ENCODE measurements around the gene GPR139.

The GPR139 gene

GRCh38 chr16:20104563-20105183 is 31.0 kb upstream of the GPR139 start:
- Histone ChIP-seq H3K4ac (ENCODE audit: low read depth, low read length) (no peak overlapping the region), H3K79me1 (ENCODE audit: low read length) (no peaks in the 10 kb centered on the region), H2BK5ac (ENCODE audit: low read length) (no peak overlapping the region), H3K18ac (ENCODE audit: low read length) (no peak overlapping the region), H3K56ac (ENCODE audit: low read length) (no peak overlapping the region), H4K8ac (ENCODE audit: low read depth, low read length) (no peak overlapping the region), H3K27ac (ENCODE audit: low read depth, low read length) (no peak overlapping the region), H3K9ac (ENCODE audit: low read length) (no peak overlapping the region), H3K36me3 (ENCODE audit: control insufficient read depth, insufficient read depth, low read length) (no peaks in the 10 kb centered on the region), H3K23ac (ENCODE audit: low read length) (no peak overlapping the region), H2BK15ac (replicated peaks; ENCODE audit: low read depth) (no peak overlapping the region), H2BK120ac (ENCODE audit: low read depth, low read length) (no peak overlapping the region), H3K27me3 (ENCODE audit: insufficient read depth, low read length, poor library complexity) (no peaks in the 10 kb centered on the region), H3K4me2 (ENCODE audit: low read length) (no peak overlapping the region), H4K5ac (ENCODE audit: low read length) (no peak overlapping the region), H2AK5ac (ENCODE audit: low read length) (no peak overlapping the region), H3K4me1 (ENCODE audit: control insufficient read depth, low read depth, low read length) (no peaks in the 10 kb centered on the region), H3K4me3 (ENCODE audit: low read length) (no peak overlapping the region), H3K79me2 (ENCODE audit: control insufficient read depth, insufficient read depth, low read length) (no peaks in the 10 kb centered on the region)
- DNase-seq = no peak
- no CpG with 5 or more reads among the region's 4 CpGs for WGBS (ENCODE audit: extremely low coverage, insufficient coverage, low lambda C conversion rate)

GRCh38 chr16:20102521-20102920 is 28.8 kb upstream of the GPR139 start:
- 72% methylated on average over 1 of the region's 1 CpG for WGBS (ENCODE audit: extremely low coverage, insufficient coverage, low lambda C conversion rate)

GRCh38 chr16:20102021-20102420 is 28.3 kb upstream of the GPR139 start:
- no peak overlapping the region for H3K18ac ChIP-seq (ENCODE audit: low read length)
- no peak overlapping the region for H3K4ac ChIP-seq (ENCODE audit: low read depth, low read length)
- H4K5ac ChIP-seq (ENCODE audit: low read length) = no peak overlapping the region
- no peaks in the 10 kb centered on the region for H3K27me3 ChIP-seq (ENCODE audit: insufficient read depth, low read length, poor library complexity)
- H2BK5ac ChIP-seq (ENCODE audit: low read length) = no peak overlapping the region
- no peaks in the 10 kb centered on the region for H3K79me1 ChIP-seq (ENCODE audit: low read length)
- no peak overlapping the region for H3K4me3 ChIP-seq (ENCODE audit: low read length)
- no peak overlapping the region for H2AK5ac ChIP-seq (ENCODE audit: low read length)
- H3K9ac ChIP-seq (ENCODE audit: low read length) = no peak overlapping the region
- no peak overlapping the region for H2BK120ac ChIP-seq (ENCODE audit: low read depth, low read length)
- no peak overlapping the region for H3K56ac ChIP-seq (ENCODE audit: low read length)
- H3K23ac ChIP-seq (ENCODE audit: low read length) = no peak overlapping the region
- H3K4me1 ChIP-seq (ENCODE audit: control insufficient read depth, low read depth, low read length) = no peaks in the 10 kb centered on the region
- H3K27ac ChIP-seq (ENCODE audit: low read depth, low read length) = no peak overlapping the region
- no peaks in the 10 kb centered on the region for H3K36me3 ChIP-seq (ENCODE audit: control insufficient read depth, insufficient read depth, low read length)
- H2BK15ac ChIP-seq (replicated peaks; ENCODE audit: low read depth) = no peak overlapping the region
- no peak for DNase-seq
- no CpG with 5 or more reads among the region's 2 CpGs for whole genome bisulfite sequencing (ENCODE audit: extremely low coverage, insufficient coverage, low lambda C conversion rate)
- H3K4me2 ChIP-seq (ENCODE audit: low read length) = no peak overlapping the region
- H4K8ac ChIP-seq (ENCODE audit: low read depth, low read length) = no peak overlapping the region
- H3K79me2 ChIP-seq (ENCODE audit: control insufficient read depth, insufficient read depth, low read length) = no peaks in the 10 kb centered on the region

More at GRCh38 chr16:20102521-20102920, 28.8 kb upstream of the GPR139 start:
- Histone ChIP-seq H3K18ac (ENCODE audit: low read length) (no peak overlapping the region), H4K8ac (ENCODE audit: low read depth, low read length) (no peak overlapping the region), H3K4me2 (ENCODE audit: low read length) (no peak overlapping the region), H3K4ac (ENCODE audit: low read depth, low read length) (no peak overlapping the region), H3K27ac (ENCODE audit: low read depth, low read length) (no peak overlapping the region), H3K4me1 (ENCODE audit: control insufficient read depth, low read depth, low read length) (no peaks in the 10 kb centered on the region), H2BK15ac (replicated peaks; ENCODE audit: low read depth) (no peak overlapping the region), H3K79me1 (ENCODE audit: low read length) (no peaks in the 10 kb centered on the region), H2AK5ac (ENCODE audit: low read length) (no peak overlapping the region), H3K4me3 (ENCODE audit: low read length) (no peak overlapping the region), H3K79me2 (ENCODE audit: control insufficient read depth, insufficient read depth, low read length) (no peaks in the 10 kb centered on the region), H3K9ac (ENCODE audit: low read length) (no peak overlapping the region), H2BK120ac (ENCODE audit: low read depth, low read length) (no peak overlapping the region), H4K5ac (ENCODE audit: low read length) (no peak overlapping the region), H2BK5ac (ENCODE audit: low read length) (no peak overlapping the region), H3K27me3 (ENCODE audit: insufficient read depth, low read length, poor library complexity) (no peaks in the 10 kb centered on the region), H3K56ac (ENCODE audit: low read length) (no peak overlapping the region), H3K36me3 (ENCODE audit: control insufficient read depth, insufficient read depth, low read length) (no peaks in the 10 kb centered on the region), H3K23ac (ENCODE audit: low read length) (no peak overlapping the region)
- DNase-seq = no peak

GRCh38 chr16:20099375-20099774 is 25.7 kb upstream of the GPR139 start:
- no peak overlapping the region for H3K4ac ChIP-seq (ENCODE audit: low read depth, low read length)
- no CpG with 5 or more reads among the region's 4 CpGs for WGBS (ENCODE audit: extremely low coverage, insufficient coverage, low lambda C conversion rate)
- DNase-seq = no peak
- no peak overlapping the region for H3K23ac ChIP-seq (ENCODE audit: low read length)
- no peaks in the 10 kb centered on the region for H3K79me2 ChIP-seq (ENCODE audit: control insufficient read depth, insufficient read depth, low read length)
- no peak overlapping the region for H3K27ac ChIP-seq (ENCODE audit: low read depth, low read length)
- H3K56ac ChIP-seq (ENCODE audit: low read length) = no peak overlapping the region
- H3K9ac ChIP-seq (ENCODE audit: low read length) = no peak overlapping the region
- H3K36me3 ChIP-seq (ENCODE audit: control insufficient read depth, insufficient read depth, low read length) = no peaks in the 10 kb centered on the region
- H3K79me1 ChIP-seq (ENCODE audit: low read length) = no peaks in the 10 kb centered on the region
- no peak overlapping the region for H2BK120ac ChIP-seq (ENCODE audit: low read depth, low read length)
- no peak overlapping the region for H2BK5ac ChIP-seq (ENCODE audit: low read length)
- no peak overlapping the region for H4K5ac ChIP-seq (ENCODE audit: low read length)
- H3K4me1 ChIP-seq (ENCODE audit: control insufficient read depth, low read depth, low read length) = no peaks in the 10 kb centered on the region
- no peak overlapping the region for H2BK15ac ChIP-seq (replicated peaks; ENCODE audit: low read depth)
- H3K27me3 ChIP-seq (ENCODE audit: insufficient read depth, low read length, poor library complexity) = no peaks in the 10 kb centered on the region
- no peak overlapping the region for H2AK5ac ChIP-seq (ENCODE audit: low read length)
- H3K18ac ChIP-seq (ENCODE audit: low read length) = no peak overlapping the region
- no peak overlapping the region for H3K4me2 ChIP-seq (ENCODE audit: low read length)
- no peak overlapping the region for H4K8ac ChIP-seq (ENCODE audit: low read depth, low read length)
- no peak overlapping the region for H3K4me3 ChIP-seq (ENCODE audit: low read length)

- Histone ChIP-seq H3K27ac (ENCODE audit: low read depth, low read length) (no peak overlapping the region), H3K4me1 (ENCODE audit: control insufficient read depth, low read depth, low read length) (no peaks in the 10 kb centered on the region), H4K5ac (ENCODE audit: low read length) (no peak overlapping the region), H3K23ac (ENCODE audit: low read length) (no peak overlapping the region), H4K8ac (ENCODE audit: low read depth, low read length) (no peak overlapping the region), H3K4me3 (ENCODE audit: low read length) (no peak overlapping the region), H2BK120ac (ENCODE audit: low read depth, low read length) (no peak overlapping the region), H3K79me1 (ENCODE audit: low read length) (no peaks in the 10 kb centered on the region), H3K4ac (ENCODE audit: low read depth, low read length) (no peak overlapping the region), H2BK5ac (ENCODE audit: low read length) (no peak overlapping the region), H3K27me3 (ENCODE audit: insufficient read depth, low read length, poor library complexity) (no peaks in the 10 kb centered on the region), H2AK5ac (ENCODE audit: low read length) (no peak overlapping the region), H2BK15ac (replicated peaks; ENCODE audit: low read depth) (no peak overlapping the region), H3K18ac (ENCODE audit: low read length) (no peak overlapping the region), H3K56ac (ENCODE audit: low read length) (no peak overlapping the region), H3K9ac (ENCODE audit: low read length) (no peak overlapping the region), H3K79me2 (ENCODE audit: control insufficient read depth, insufficient read depth, low read length) (no peaks in the 10 kb centered on the region), H3K4me2 (ENCODE audit: low read length) (no peak overlapping the region), H3K36me3 (ENCODE audit: control insufficient read depth, insufficient read depth, low read length) (no peaks in the 10 kb centered on the region)
- WGBS (ENCODE audit: extremely low coverage, insufficient coverage, low lambda C conversion rate) = no CpG with 5 or more reads among the region's 3 CpGs
- no peak for DNase-seq
Measured at GRCh38 chr16:20094157-20094556, 20.5 kb upstream of the GPR139 start.
